PC-3 (cell line): ENCODE measurements around the gene DNER.

Experiments used
- EZH2phosphoT487 ChIP-seq: fragments of 300-600 bp; sonication (generic); IDR thresholded peaks from 2 replicates; pipeline ENCODE4 v1.6.1; 2018; ENCODE audit warnings: mild to moderate bottlenecking, antibody characterized with exemption, low read length, borderline replicate concordance
- TF ChIP-seq, protein P1 (sequence below): fragments of 300-600 bp; sonication (generic); conservative IDR thresholded peaks from 2 replicates; pipeline ENCODE4 v1.5.1; 2017; ENCODE audit warnings: antibody characterized with exemption, low read depth, mild to moderate bottlenecking, low read length

DNA sequence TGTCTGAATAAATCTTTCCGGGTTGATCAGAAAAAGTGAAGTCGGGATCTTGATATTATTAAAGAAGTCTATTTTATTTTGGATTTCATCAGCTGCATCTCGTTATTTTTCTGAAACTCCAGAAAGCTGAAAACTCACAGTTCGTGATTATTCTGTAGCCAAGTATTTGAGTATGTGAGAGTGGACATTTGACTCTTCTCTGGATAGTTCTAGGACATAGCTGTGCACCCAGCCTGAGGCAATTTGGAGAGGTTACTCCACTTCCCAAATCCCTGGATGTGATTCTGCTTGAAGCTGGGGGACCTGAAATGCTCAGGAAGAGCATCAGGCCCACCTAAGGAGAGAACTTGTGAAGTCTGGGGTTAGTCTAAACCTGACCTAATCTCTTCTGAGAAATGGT, 325.6 kb downstream of the DNER start:
- TF ChIP-seq, protein P1, sequence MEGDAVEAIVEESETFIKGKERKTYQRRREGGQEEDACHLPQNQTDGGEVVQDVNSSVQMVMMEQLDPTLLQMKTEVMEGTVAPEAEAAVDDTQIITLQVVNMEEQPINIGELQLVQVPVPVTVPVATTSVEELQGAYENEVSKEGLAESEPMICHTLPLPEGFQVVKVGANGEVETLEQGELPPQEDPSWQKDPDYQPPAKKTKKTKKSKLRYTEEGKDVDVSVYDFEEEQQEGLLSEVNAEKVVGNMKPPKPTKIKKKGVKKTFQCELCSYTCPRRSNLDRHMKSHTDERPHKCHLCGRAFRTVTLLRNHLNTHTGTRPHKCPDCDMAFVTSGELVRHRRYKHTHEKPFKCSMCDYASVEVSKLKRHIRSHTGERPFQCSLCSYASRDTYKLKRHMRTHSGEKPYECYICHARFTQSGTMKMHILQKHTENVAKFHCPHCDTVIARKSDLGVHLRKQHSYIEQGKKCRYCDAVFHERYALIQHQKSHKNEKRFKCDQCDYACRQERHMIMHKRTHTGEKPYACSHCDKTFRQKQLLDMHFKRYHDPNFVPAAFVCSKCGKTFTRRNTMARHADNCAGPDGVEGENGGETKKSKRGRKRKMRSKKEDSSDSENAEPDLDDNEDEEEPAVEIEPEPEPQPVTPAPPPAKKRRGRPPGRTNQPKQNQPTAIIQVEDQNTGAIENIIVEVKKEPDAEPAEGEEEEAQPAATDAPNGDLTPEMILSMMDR: no peak
- TF ChIP-seq EZH2phosphoT487: no peak
